ENCODE results near the gene ECM2. TPM values are rescaled to one million over a fixed set of nuclear protein-coding genes. Genes with fewer than 3 reads are reported as not detected.
A peak's percentile ranks its signal among the peaks of the same experiment; 100 is the strongest.

The ECM2 gene
- total RNA-seq, 1 experiment from 2014 or later: not detected

- Histone ChIP-seq H2AK5ac (ENCODE audit: insufficient read length, low read length) (no peak overlapping the region), H4K8ac (replicated peaks; ENCODE audit: insufficient read length, low read depth, low read length) (no peak overlapping the region), H3K9ac (ENCODE audit: extremely low read depth, insufficient read length, low read length) (no peak overlapping the region), H3K4ac (ENCODE audit: low read depth, low read length) (no peak overlapping the region), H3K27ac (ENCODE audit: insufficient read length, low read depth, low read length) (no peak overlapping the region), H3K14ac (ENCODE audit: insufficient read depth, low read length) (no peak overlapping the region), H4K5ac (ENCODE audit: insufficient read length, low read depth, low read length) (no peak overlapping the region), H3K56ac (ENCODE audit: insufficient read length, low read depth, low read length) (no peak overlapping the region), H3K79me1 (ENCODE audit: insufficient read depth, low read depth, low read length, poor library complexity, severe bottlenecking) (no peaks in the 10 kb centered on the region), H3K23ac (ENCODE audit: insufficient read length, low read depth, low read length) (no peak overlapping the region), H3K79me2 (ENCODE audit: insufficient read depth, low read length) (no peaks in the 10 kb centered on the region), H2BK20ac (ENCODE audit: low read depth, low read length, poor library complexity, severe bottlenecking) (no peak overlapping the region), H2AFZ (ENCODE audit: low read length) (no peak overlapping the region), H2BK120ac (ENCODE audit: low read depth, low read length, poor library complexity, severe bottlenecking) (no peak overlapping the region), H3K9me3 (ENCODE audit: control insufficient read depth, low read depth, low read length) (no peaks in the 10 kb centered on the region), H3K23me2 (ENCODE audit: insufficient read length, low read depth, low read length, poor library complexity, severe bottlenecking) (no peaks in the 10 kb centered on the region), H3K18ac (ENCODE audit: insufficient read length, low read depth, low read length) (no peak overlapping the region), H3K27me3 (ENCODE audit: insufficient read depth, low read length) (no peaks in the 10 kb centered on the region), H4K91ac (ENCODE audit: insufficient read length, low read depth, low read length) (no peak overlapping the region), H4K20me1 (ENCODE audit: control insufficient read depth, insufficient read depth, insufficient read length) (no peaks in the 10 kb centered on the region), H2BK12ac (ENCODE audit: insufficient read length, low read depth, low read length) (no peak overlapping the region), H2BK5ac (ENCODE audit: insufficient read length, low read length) (no peak overlapping the region), H3K4me2 (ENCODE audit: insufficient read depth, insufficient read length, low read length) (no peak overlapping the region), H3K4me1 (ENCODE audit: insufficient read depth, low read length) (no peaks in the 10 kb centered on the region; the same call in 1 of the 2 replicates), H2BK15ac (ENCODE audit: low read depth, low read length) (no peak overlapping the region), H3T11ph (ENCODE audit: low read length) (no peak overlapping the region)
- Mint-ChIP-seq H3K27ac (peak overlapping the region in 1 of 3 experiments; percentile 63; a peak in 2 of 7 replicates), H3K4me3 (no peak overlapping the region), H3K4me1 (peaks cover 0 to under 1% of the 10 kb centered on the region in 2 experiments; a peak in 3 of 4 replicates), H3K9me3 (no peaks in the 10 kb centered on the region), H3K36me3 (ENCODE audit: insufficient read depth in 1 of 3, low read depth in 3 of 3) (no peaks in the 10 kb centered on the region), H3K27me3 (ENCODE audit: low read depth) (no peaks in the 10 kb centered on the region)
- no CpG with 5 or more reads among the region's 3 CpGs for WGBS (ENCODE audit: extremely low coverage, insufficient read length, low lambda C conversion rate)
- TF ChIP-seq, protein P1, sequence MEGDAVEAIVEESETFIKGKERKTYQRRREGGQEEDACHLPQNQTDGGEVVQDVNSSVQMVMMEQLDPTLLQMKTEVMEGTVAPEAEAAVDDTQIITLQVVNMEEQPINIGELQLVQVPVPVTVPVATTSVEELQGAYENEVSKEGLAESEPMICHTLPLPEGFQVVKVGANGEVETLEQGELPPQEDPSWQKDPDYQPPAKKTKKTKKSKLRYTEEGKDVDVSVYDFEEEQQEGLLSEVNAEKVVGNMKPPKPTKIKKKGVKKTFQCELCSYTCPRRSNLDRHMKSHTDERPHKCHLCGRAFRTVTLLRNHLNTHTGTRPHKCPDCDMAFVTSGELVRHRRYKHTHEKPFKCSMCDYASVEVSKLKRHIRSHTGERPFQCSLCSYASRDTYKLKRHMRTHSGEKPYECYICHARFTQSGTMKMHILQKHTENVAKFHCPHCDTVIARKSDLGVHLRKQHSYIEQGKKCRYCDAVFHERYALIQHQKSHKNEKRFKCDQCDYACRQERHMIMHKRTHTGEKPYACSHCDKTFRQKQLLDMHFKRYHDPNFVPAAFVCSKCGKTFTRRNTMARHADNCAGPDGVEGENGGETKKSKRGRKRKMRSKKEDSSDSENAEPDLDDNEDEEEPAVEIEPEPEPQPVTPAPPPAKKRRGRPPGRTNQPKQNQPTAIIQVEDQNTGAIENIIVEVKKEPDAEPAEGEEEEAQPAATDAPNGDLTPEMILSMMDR (conservative IDR thresholded peaks at IDR 0.05): no peak
- DNase-seq: no peak
Measured at GRCh38 chr9:92486371-92486770, 49.4 kb downstream of the ECM2 start.
